SK-N-MC (cell line): ENCODE results near the gene CFAP299.

Source experiments
- DNase-seq: peaks from one replicate; pipeline ENCODE4 v3.0.0-alpha.2; 2011; ENCODE audit warnings: low read depth, low spot score
- H3K27ac ChIP-seq: fragments of 200-600 bp; sonication (generic); 2 replicates; pipeline ENCODE4 v1.5.1; 2016; ENCODE audit warnings: mixed run types
- H3K36me3 ChIP-seq: fragments of 200-600 bp; sonication (generic); 2 replicates; pipeline ENCODE4 v1.6.1; 2017; ENCODE audit warnings: antibody characterized with exemption, low read length, mixed read lengths; ENCODE audit not compliant: insufficient read depth
- H3K4me3 ChIP-seq: fragments of 200-600 bp; sonication (generic); 2 replicates; pipeline ENCODE4 v1.5.1; 2016
- H3K9ac ChIP-seq: fragments of 200-600 bp; sonication (generic); 2 replicates; pipeline ENCODE4 v1.8.0; 2017; ENCODE audit warnings: mixed run types, mixed read lengths; ENCODE audit not compliant: insufficient read length
- H3K9me3 ChIP-seq: fragments of 200-600 bp; sonication (generic); 2 replicates; pipeline ENCODE4 v1.6.1; 2017; ENCODE audit warnings: low read depth, mild to moderate bottlenecking, antibody characterized with exemption, low read length, moderate library complexity, mixed read lengths
- EZH2 ChIP-seq: fragments of 200-600 bp; sonication (generic); IDR thresholded peaks from one replicate; pipeline ENCODE4 v1.6.1; 2017; ENCODE audit warnings: antibody characterized with exemption
- FOXP2 ChIP-seq: optimal IDR thresholded peaks from 2 replicates; pipeline ENCODE3; 2011; ENCODE audit warnings: mild to moderate bottlenecking, moderate library complexity; ENCODE audit not compliant: insufficient read depth; ENCODE audit errors: extremely low read length, control extremely low read depth
- POLR2AphosphoS5 ChIP-seq: IDR thresholded peaks from 2 replicates; pipeline ENCODE4 v1.6.1; 2012; ENCODE audit warnings: mild to moderate bottlenecking, low read depth, low read length, borderline replicate concordance

The CFAP299 gene

DNA sequence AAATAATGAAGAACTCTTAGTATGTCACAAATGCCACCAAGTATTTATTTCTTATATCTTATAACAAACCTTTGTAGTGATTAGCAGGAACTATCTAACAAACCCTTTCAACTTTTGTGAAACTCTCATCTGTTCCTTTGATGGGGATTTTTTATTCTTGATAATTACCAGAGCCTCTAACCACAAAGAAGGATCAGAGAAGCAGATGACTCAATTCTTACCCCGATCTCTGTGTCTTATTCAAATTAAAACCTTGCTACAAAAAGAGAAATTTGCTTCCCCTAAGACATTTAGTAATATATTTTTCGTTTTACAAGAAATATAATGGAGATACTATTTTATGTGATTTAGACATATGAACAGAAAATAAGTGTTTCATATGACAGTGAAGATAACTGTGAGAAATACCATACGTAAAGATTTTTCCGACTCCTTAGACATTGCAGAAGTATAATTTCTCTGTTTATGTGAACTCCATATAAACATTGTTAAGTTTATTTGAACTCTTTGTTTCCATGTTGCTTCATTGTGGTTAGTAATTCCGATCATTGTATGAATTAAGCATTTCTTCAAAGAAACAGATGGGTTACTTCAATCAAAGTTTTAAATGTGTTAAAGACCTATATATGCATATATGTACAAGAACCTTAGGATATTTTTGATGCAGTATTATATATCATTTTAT, 205.4 kb downstream of the CFAP299 start:
- Histone ChIP-seq H3K4me3 (no peak overlapping the region), H3K36me3 (no peaks in the 10 kb centered on the region), H3K9ac (no peak overlapping the region), H3K9me3 (no peaks in the 10 kb centered on the region), H3K27ac (no peak overlapping the region)
- DNase-seq: no peak
- TF ChIP-seq POLR2AphosphoS5 (no peak), EZH2 (no peak), FOXP2 (no peak)

DNA sequence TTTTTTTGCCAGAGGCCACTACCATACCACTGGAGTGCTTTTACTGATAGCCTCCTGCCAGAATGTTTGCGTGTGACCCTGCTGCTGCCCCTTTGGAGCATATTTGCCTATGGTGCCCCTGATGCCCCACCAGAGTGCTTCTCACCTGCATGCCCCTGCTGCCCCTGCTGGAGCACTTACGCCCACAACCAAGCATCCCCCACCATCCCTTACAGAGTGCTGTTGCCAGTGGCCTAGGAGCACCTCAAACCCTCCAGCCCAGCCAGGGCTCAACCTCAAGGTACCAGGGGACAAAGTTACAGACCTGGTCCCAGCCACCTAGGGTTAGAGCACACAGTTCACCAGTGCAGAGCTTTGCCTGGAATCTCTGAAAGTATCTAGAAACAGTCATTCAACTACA, 207.2 kb downstream of the CFAP299 start:
- no peak for TF ChIP-seq FOXP2
- TF ChIP-seq POLR2AphosphoS5: no peak
- no peak for TF ChIP-seq EZH2
- no peak overlapping the region for H3K4me3 ChIP-seq
- DNase-seq: no peak
- H3K9ac ChIP-seq: no peak overlapping the region
- H3K9me3 ChIP-seq: no peaks in the 10 kb centered on the region
- H3K36me3 ChIP-seq: no peaks in the 10 kb centered on the region
- H3K27ac ChIP-seq: no peak overlapping the region

DNA sequence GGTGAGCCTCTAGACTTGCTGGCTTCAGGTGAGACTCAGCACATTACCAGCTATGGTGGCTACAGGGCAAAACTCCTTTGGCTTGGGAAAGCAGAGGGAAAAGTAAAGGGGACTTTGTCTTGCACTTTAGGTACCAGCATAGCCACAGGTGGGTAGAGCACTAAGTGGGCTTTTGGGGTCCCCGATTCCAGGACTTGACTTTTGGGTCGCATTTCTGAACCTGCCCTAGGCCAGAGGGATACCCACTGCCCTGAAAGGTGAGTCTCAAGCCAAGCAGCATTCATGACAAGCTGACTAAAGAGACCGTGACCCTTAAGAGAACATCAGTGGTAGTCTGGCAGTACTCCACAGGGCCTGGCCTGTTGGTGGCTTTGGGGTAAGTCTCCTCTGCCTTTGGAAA, 224.8 kb downstream of the CFAP299 start:
- Histone ChIP-seq H3K27ac (no peak overlapping the region), H3K9ac (no peak overlapping the region), H3K36me3 (no peaks in the 10 kb centered on the region), H3K4me3 (no peak overlapping the region), H3K9me3 (no peaks in the 10 kb centered on the region)
- no peak for DNase-seq
- no peak for TF ChIP-seq FOXP2
- TF ChIP-seq EZH2: no peak
- TF ChIP-seq POLR2AphosphoS5: no peak

DNA sequence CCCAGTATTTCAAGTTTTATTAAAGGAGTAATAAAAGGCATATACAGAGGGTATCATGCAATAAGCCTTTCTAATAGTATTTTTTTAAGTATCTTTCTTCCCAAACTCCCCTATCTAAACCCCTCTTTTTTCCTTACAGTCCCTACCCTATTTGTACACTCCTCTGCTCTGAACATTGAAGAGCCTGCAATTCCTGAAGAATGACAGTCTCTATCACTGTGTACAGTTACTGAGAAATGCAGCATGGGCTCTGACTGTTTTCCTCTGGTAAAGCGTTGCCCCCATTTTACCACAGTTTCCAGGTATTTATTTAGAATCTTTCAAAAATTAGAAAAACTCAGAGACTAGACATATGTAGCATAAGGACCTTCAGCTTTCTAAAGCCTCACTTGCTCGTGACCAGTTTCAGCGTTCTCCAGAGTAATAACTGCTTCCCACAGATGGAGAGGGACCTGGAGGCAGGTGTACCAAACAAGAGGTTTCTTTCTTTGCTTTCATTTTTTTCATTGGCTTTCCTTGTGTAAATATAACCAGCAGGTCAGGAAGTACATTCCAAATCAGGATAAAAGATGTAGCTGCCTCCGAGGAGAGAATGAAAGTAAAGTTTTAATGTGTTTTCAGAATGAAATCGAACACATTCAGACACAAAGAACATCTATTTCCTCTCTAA, 230.8 kb downstream of the CFAP299 start:
- Histone ChIP-seq H3K36me3 (no peaks in the 10 kb centered on the region), H3K9me3 (no peaks in the 10 kb centered on the region), H3K27ac (no peak overlapping the region), H3K4me3 (no peak overlapping the region), H3K9ac (no peak overlapping the region)
- no peak for DNase-seq
- no peak for TF ChIP-seq FOXP2
- TF ChIP-seq POLR2AphosphoS5: no peak
- no peak for TF ChIP-seq EZH2

DNA sequence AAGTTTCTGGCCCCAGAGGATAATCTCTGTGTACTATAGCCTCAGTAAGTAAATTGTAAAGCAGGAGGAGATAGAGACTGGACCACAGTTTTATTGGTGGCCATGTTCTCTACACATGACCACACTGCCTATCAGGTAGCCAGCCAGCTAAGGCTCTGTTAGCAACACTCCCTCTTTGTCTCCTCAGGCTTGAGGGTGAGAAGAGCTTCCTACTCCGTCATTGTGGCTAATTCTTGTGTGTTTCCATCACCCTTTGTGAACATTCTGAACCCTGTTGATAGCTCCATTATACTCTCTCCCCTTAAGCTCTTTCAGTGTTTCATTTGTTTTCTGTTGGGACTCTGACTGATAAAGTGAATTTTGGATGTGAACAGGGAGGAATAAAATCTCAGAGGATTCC, 233.4 kb downstream of the CFAP299 start:
- H3K4me3 ChIP-seq: no peak overlapping the region
- H3K9me3 ChIP-seq: no peaks in the 10 kb centered on the region
- no peak for TF ChIP-seq POLR2AphosphoS5
- no peak for TF ChIP-seq EZH2
- no peak for TF ChIP-seq FOXP2
- no peak for DNase-seq
- no peak overlapping the region for H3K9ac ChIP-seq
- no peaks in the 10 kb centered on the region for H3K36me3 ChIP-seq
- H3K27ac ChIP-seq: no peak overlapping the region

DNA sequence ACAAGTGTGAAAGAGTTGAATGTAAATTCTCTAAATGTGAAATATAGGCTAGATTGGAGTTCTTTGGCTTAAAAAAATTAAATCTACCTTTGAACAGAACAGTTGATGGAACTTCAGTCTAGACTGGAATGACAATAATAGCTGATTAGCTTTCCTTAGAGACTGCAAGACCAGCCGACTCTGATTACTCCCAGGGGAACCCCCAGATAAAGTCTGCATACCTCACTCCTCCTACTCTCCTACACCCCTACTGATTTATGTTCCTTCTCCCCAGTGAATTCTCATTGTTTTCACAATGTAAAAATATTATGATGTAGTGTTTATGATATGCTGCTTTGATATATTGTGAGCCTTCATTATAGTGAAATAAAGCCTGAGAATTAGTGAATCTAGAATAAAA, 241.3 kb downstream of the CFAP299 start:
- TF ChIP-seq POLR2AphosphoS5 (no peak), FOXP2 (no peak), EZH2 (no peak)
- no peak for DNase-seq

DNA sequence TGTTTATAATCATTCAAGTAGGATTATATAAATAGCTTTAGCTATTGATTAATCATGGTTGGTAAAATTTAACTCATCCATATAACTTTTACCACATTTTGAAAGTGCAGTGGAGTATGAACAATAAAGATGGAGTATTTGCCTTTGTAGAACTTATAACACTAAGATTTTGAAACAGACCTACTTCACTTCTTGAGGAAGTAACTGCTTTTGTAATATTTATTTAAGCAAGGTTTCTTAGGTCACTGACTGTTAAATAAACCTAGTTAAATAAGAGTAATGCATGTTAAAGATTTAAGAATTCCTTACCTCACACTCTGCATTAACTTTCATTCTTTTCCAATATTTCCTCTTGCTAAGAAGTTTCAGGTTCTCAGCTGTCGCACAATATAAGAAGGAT, 242.5 kb downstream of the CFAP299 start:
- TF ChIP-seq EZH2: no peak
- TF ChIP-seq FOXP2: no peak
- TF ChIP-seq POLR2AphosphoS5: no peak
- no peak overlapping the region for H3K27ac ChIP-seq
- no peaks in the 10 kb centered on the region for H3K9me3 ChIP-seq
- DNase-seq: no peak
- H3K36me3 ChIP-seq: no peaks in the 10 kb centered on the region
- no peak overlapping the region for H3K4me3 ChIP-seq
- H3K9ac ChIP-seq: no peak overlapping the region

More for the DNA sequence above, 241.3 kb downstream of the CFAP299 start:
- H3K36me3 ChIP-seq: no peaks in the 10 kb centered on the region
- H3K4me3 ChIP-seq: no peak overlapping the region
- H3K9me3 ChIP-seq: no peaks in the 10 kb centered on the region
- no peak overlapping the region for H3K9ac ChIP-seq
- H3K27ac ChIP-seq: no peak overlapping the region

DNA sequence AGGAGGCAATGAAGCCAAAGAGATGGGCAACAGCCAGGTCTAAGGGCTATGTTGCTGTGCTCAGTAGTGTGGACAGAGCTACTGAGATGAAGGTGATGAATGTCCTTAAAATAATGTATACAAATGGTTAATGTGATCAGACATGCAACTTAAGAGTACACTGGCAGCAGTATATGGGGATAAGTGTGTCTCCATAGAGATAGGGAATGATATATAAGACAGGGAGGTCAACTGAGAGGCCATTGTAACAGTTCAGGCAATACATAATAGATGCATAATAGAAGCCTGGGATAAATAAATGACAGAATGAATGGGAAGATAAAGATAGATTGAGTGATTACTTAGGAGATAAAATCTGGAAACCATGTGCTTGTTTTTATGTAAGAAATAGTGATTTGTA, 250.0 kb downstream of the CFAP299 start:
- Histone ChIP-seq H3K36me3 (no peaks in the 10 kb centered on the region), H3K27ac (no peak overlapping the region), H3K4me3 (no peak overlapping the region), H3K9ac (no peak overlapping the region), H3K9me3 (no peaks in the 10 kb centered on the region)
- TF ChIP-seq FOXP2 (no peak), EZH2 (no peak), POLR2AphosphoS5 (no peak)
- no peak for DNase-seq

DNA sequence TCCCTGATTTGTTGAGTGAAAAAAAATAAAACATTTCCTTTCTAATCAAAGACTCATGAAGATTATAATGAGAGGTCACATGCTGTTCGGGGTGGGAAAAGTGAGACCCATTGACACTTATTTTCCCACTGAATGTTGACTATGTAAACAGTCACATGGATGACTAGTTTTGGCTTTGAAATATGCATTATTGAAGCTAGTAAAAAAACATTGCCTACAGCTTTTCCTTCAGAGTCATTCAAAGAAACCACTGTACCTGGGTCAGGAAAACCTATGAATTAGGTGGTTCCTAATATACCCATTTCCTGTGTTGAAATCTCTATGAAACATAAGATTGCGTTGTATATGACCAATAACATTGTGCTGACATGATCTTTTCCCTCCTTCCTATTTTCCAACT, 251.2 kb downstream of the CFAP299 start:
- TF ChIP-seq FOXP2 (no peak), EZH2 (no peak), POLR2AphosphoS5 (no peak)
- no peak for DNase-seq
- H3K9me3 ChIP-seq: no peaks in the 10 kb centered on the region
- no peak overlapping the region for H3K4me3 ChIP-seq
- no peaks in the 10 kb centered on the region for H3K36me3 ChIP-seq
- H3K9ac ChIP-seq: no peak overlapping the region
- H3K27ac ChIP-seq: no peak overlapping the region
